GM19238 (cell line): Measurements from ENCODE around the gene ANKUB1.
"Not testable (repeated sequence)": the region's sequence is repeated elsewhere in the genome, so short reads cannot be mapped to it uniquely, and the experiment has no call there.

ENCODE experiments used
- DNase-seq: peaks from one replicate; pipeline ENCODE4 v3.0.0; 2011; ENCODE audit warnings: low spot score; ENCODE audit not compliant: insufficient read length

ANKUB1 gene

GRCh38 chr3:149792452-149793270 lies at the start of gene ANKUB1:
TSS of gene ANKUB1 (minus strand) at chr3:149792554. CDS start at chr3:149792366, 188 bp downstream.
- no peak for DNase-seq

- no peak for DNase-seq
These were observed 47.5 kb upstream of the ANKUB1 start for GRCh38 chr3:149839896-149840295.

- not testable (repeated sequence) for DNase-seq
These were observed 47.1 kb upstream of the ANKUB1 start for GRCh38 chr3:149839469-149839868.

- not testable (repeated sequence) for DNase-seq
These were observed 46.1 kb upstream of the ANKUB1 start for GRCh38 chr3:149838491-149838890.

- DNase-seq, result no peak
These were observed 40.9 kb upstream of the ANKUB1 start for GRCh38 chr3:149833241-149833640.

GRCh38 chr3:149832086-149832485 lies 39.7 kb upstream of the ANKUB1 start:
- no peak for DNase-seq

GRCh38 chr3:149831321-149831720 lies 39.0 kb upstream of the ANKUB1 start:
- DNase-seq, result no peak

- DNase-seq, result no peak
These were observed 38.5 kb upstream of the ANKUB1 start for GRCh38 chr3:149830902-149831301.

- not testable (repeated sequence) for DNase-seq
These were observed 37.3 kb upstream of the ANKUB1 start for GRCh38 chr3:149829631-149830030.

GRCh38 chr3:149828390-149828789 lies 36.0 kb upstream of the ANKUB1 start:
- no peak for DNase-seq

GRCh38 chr3:149826636-149827035 lies 34.3 kb upstream of the ANKUB1 start:
- DNase-seq, result no peak

GRCh38 chr3:149820183-149820582 lies 27.8 kb upstream of the ANKUB1 start:
- no peak for DNase-seq

GRCh38 chr3:149819432-149819831 lies 27.1 kb upstream of the ANKUB1 start:
- DNase-seq, result no peak

- DNase-seq, result no peak
These were observed 24.6 kb upstream of the ANKUB1 start for GRCh38 chr3:149816986-149817385.

- DNase-seq, result no peak
These were observed 24.0 kb upstream of the ANKUB1 start for GRCh38 chr3:149816311-149816710.

GRCh38 chr3:149815728-149816127 lies 23.4 kb upstream of the ANKUB1 start:
- DNase-seq, result no peak

- no peak for DNase-seq
These were observed 23.0 kb upstream of the ANKUB1 start for GRCh38 chr3:149815321-149815720.

- DNase-seq, result no peak
These were observed 21.3 kb upstream of the ANKUB1 start for GRCh38 chr3:149813367-149814281.

- peak; percentile 64 for DNase-seq
These were observed 20.4 kb upstream of the ANKUB1 start, which contains the start of gene RNF13 for GRCh38 chr3:149812606-149813366. TSS of gene RNF13 (plus strand) at chr3:149813215. CDS start at chr3:149846027, 32,812 bp downstream.

GRCh38 chr3:149812165-149812605 lies 19.8 kb upstream of the ANKUB1 start:
- no peak for DNase-seq

- DNase-seq, result no peak
These were observed 18.5 kb upstream of the ANKUB1 start for GRCh38 chr3:149810846-149811245.
